ENCODE data around the gene CYP26C1.

The CYP26C1 gene

GRCh38 chr10:93071674-93072224 is 11.2 kb downstream of the CYP26C1 start:
- peak; percentile 46 for DNase-seq (ENCODE audit: low spot score)
- TF ChIP-seq, protein P1, sequence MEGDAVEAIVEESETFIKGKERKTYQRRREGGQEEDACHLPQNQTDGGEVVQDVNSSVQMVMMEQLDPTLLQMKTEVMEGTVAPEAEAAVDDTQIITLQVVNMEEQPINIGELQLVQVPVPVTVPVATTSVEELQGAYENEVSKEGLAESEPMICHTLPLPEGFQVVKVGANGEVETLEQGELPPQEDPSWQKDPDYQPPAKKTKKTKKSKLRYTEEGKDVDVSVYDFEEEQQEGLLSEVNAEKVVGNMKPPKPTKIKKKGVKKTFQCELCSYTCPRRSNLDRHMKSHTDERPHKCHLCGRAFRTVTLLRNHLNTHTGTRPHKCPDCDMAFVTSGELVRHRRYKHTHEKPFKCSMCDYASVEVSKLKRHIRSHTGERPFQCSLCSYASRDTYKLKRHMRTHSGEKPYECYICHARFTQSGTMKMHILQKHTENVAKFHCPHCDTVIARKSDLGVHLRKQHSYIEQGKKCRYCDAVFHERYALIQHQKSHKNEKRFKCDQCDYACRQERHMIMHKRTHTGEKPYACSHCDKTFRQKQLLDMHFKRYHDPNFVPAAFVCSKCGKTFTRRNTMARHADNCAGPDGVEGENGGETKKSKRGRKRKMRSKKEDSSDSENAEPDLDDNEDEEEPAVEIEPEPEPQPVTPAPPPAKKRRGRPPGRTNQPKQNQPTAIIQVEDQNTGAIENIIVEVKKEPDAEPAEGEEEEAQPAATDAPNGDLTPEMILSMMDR (IDR thresholded peaks at IDR 0.05; ENCODE audit: borderline replicate concordance, control extremely low read depth, extremely low read depth, insufficient read depth, missing control alignments) = no peak
- in situ Hi-C loops (cut with MboI; ENCODE audit: low sequenced_read_pairs, unreplicated experiment) = loop anchor here (10.0 kb wide), 2 partner anchors 223 to 283 kb away; no protein-coding TSS in a partner anchor

- in situ Hi-C loops (cut with MboI; ENCODE audit: low sequenced_read_pairs, unreplicated experiment) = loop anchor here (10.0 kb wide), 2 partner anchors 223 to 283 kb away; no protein-coding TSS in a partner anchor
- TF ChIP-seq, protein P1 (IDR thresholded peaks at IDR 0.05; ENCODE audit: borderline replicate concordance, control extremely low read depth, extremely low read depth, insufficient read depth, missing control alignments) = no peak
- peak; percentile 41 for DNase-seq (ENCODE audit: low spot score)
Observed at GRCh38 chr10:93072225-93072712, 11.7 kb downstream of the CYP26C1 start.

- in situ Hi-C loops (cut with MboI; ENCODE audit: low sequenced_read_pairs, unreplicated experiment) = loop anchor here (10.0 kb wide), 2 partner anchors 222 to 282 kb away; no protein-coding TSS in a partner anchor
- DNase-seq (ENCODE audit: low spot score) = peak; percentile 45
- TF ChIP-seq, protein P1 (IDR thresholded peaks at IDR 0.05; ENCODE audit: borderline replicate concordance, control extremely low read depth, extremely low read depth, insufficient read depth, missing control alignments) = no peak
Observed at GRCh38 chr10:93072713-93073538, 12.3 kb downstream of the CYP26C1 start.

DNA sequence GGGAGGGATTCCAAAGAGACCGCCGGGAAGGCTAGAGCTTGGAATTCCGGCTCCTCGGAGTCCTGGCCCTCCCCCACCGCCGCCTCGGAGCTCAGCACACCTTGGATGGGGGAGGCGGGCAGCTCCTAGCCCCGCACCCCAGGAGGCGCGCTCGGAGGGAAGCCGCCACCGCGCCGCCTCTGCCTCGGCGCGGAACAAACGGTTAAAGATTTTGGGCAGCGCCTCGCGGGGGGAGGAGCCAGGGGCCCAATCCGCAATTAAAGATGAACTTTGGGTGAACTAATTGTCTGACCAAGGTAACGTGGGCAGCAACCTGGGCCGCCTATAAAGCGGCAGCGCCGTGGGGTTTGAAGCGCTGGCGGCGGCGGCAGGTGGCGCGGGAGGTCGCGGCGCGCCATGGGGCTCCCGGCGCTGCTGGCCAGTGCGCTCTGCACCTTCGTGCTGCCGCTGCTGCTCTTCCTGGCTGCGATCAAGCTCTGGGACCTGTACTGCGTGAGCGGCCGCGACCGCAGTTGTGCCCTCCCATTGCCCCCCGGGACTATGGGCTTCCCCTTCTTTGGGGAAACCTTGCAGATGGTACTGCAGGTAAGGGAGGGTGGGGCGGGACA is 13.0 kb downstream of the CYP26C1 start, which contains the start of gene CYP26A1:
Gene CYP26A1, plus strand, starts transcription at position 355 of the 608 bp plus-strand sequence. Its CDS starts 42 bp downstream, at position 397.
- in situ Hi-C loops (cut with MboI; ENCODE audit: low sequenced_read_pairs, unreplicated experiment) = loop anchor here (10.0 kb wide), 2 partner anchors 221 to 281 kb away; no protein-coding TSS in a partner anchor
- DNase-seq (ENCODE audit: low spot score) = peak; percentile 55
- TF ChIP-seq, protein P1 (IDR thresholded peaks at IDR 0.05; ENCODE audit: borderline replicate concordance, control extremely low read depth, extremely low read depth, insufficient read depth, missing control alignments) = no peak

GRCh38 chr10:93074147-93074596 is 13.6 kb downstream of the CYP26C1 start:
- peak; percentile 42 for DNase-seq (ENCODE audit: low spot score)
- TF ChIP-seq, protein P1 (IDR thresholded peaks at IDR 0.05; ENCODE audit: borderline replicate concordance, control extremely low read depth, extremely low read depth, insufficient read depth, missing control alignments) = no peak
- in situ Hi-C loops (cut with MboI; ENCODE audit: low sequenced_read_pairs, unreplicated experiment) = loop anchor here (10.0 kb wide), 2 partner anchors 221 to 281 kb away; no protein-coding TSS in a partner anchor
